DLD1 (cell line): Measurements from ENCODE around the gene MRGPRG.
"Not testable (repeated sequence)": the region's sequence is repeated elsewhere in the genome, so short reads cannot be mapped to it uniquely, and the experiment has no call there.

Experiments
- in situ Hi-C: cut with HindIII; loops from 2 replicates; pipeline ENCODE4 v1.10.0; 2017; ENCODE audit warnings: low sequenced_read_pairs

The MRGPRG gene

DNA sequence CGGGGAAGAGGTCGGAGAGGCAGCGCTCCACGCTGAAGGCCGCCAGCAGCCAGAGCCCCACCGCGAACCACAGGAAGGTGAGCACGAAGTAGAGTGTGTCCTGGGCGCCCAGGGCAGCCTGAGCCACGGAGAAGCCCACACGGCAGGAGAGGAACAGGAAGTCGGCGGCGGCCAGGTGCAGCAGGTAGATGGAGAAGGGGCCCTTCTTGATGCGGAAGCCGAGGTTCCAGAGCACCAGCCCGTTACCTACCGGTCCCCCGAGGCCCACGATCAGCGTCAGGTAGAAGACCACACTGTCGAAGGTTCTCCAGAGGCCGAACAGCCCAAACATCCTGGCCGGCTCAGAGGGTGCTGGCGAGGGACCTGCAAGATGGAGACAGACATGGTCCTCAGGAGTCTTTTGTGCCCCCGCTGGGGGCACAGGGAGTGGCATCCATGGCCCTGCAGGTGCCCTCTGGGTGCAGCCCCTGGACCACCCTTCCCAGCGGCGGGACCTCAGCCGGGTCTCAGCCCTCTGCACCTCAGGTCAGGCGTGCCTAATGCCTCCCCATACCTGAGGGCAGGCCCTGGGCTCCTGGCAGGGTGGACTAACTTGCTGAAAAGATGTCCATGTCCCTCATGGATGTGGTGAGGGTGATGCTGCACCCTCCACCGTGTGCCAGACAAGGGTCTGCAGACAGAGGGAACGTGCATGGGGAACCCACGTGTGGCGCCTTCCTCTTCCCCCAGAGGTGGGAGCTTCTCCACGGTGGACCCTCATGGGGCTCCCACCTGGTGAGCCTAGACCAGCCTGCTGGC is at the start of gene MRGPRG:
MRGPRG (minus strand) TSS at position 331 of the 798 bp plus-strand sequence; CDS start at position 331, 0 bp downstream.
- in situ Hi-C loops, result no loop called here

DNA sequence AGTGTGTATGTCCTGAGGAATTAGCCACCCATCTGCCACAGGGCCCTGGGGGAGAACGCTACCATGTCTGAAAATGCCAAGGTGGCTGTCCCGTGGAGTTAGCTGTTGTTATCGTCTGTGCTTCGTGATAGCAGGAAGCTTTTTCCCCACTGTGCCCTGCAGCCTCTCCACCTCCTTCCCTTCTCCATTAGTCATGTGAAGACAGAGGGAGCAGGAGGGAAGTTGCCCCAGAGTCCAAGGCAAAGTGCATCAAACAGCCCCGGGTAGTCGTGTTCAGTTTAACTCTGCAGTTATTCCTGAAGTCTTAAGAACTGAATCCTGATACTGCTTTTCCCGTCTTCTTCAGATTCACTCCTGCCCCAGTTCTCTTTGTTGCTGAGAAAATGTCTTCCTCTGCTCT is 43.9 kb upstream of the MRGPRG start:
- in situ Hi-C loops, result not testable (repeated sequence)

DNA sequence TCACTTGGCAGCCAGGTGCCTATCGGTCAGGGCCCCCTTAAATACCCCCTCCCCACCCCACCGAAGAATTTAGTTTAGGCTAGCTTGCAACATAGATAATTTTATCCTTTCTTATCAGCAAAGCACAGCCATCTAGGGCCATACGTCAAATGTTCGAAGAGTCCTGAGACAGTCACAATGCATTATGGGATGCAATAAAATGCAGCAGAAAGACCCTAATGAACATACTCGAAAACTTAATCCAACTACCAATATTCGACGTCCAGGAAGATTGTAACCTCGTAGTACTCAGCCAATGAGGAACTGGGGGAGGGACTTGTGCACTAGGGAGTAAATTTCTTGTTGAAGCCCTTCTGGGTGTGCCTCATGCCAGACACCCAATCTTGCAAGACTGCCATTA is 43.2 kb upstream of the MRGPRG start:
- in situ Hi-C loops, result not testable (repeated sequence)

GRCh38 chr11:3257509-3257908 is 38.9 kb upstream of the MRGPRG start:
- in situ Hi-C loops, result not testable (repeated sequence)

- in situ Hi-C loops, result not testable (repeated sequence)
Observed at GRCh38 chr11:3255241-3255640, 36.6 kb upstream of the MRGPRG start.

DNA sequence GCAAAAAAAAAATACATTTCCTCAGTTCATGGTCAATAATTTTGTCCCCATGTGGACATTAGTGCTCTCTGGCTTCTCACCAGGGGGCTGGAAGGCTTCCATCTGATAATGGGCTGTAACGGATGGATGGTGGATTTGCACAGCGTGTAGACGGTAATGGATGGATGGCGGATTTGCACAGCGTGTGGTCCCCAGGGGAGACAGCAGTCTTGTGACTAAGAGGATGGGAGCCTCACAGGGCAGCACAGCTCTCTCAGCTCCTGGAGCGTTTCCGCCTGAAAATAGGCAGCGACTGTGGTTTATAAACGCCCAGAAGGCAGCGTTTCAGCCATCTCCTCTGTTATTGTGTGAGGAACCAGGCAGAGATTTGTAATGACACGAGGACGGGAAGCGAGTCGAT is 36.2 kb upstream of the MRGPRG start:
- in situ Hi-C loops, result not testable (repeated sequence)

DNA sequence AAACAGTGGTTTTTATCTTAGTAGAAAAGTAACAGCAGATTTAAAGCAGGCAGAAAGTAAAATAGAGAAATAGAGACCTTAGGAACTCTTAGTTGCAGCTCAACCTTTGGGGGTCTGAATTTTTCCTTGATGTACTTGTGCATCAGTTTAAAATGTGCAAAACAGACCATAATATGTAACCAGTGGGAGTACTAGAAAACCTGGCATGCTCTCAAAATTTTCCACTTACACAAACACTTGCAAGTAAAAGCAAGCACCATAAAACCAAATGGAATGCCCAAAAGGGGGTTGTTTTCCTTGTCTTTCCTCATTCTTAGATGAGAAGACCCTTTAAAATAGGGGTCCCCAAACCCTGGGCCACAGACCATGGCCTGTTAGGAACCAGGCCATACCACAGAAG is 26.5 kb upstream of the MRGPRG start:
- in situ Hi-C loops, result no loop called here

DNA sequence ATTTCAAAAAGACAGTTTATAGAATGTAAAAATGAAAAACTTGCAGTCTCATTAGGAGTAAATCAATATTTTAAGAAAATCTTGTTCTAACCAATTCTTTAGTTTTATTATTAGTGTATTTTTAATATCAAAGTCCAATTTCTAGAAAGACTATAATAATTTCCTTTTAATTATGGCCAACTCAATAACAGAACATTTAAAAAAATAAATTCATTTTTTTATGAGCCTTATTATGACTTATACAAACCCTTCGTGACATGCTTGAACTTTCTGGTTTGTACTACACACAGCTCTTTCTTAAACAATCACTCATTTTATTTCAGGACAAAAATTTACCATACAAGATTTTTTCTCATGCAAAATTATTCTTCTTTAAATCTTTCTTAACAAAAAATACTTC is 25.3 kb upstream of the MRGPRG start:
- in situ Hi-C loops, result no loop called here

- in situ Hi-C loops, result no loop called here
Observed at GRCh38 chr11:3237119-3237518, 18.5 kb upstream of the MRGPRG start.

DNA sequence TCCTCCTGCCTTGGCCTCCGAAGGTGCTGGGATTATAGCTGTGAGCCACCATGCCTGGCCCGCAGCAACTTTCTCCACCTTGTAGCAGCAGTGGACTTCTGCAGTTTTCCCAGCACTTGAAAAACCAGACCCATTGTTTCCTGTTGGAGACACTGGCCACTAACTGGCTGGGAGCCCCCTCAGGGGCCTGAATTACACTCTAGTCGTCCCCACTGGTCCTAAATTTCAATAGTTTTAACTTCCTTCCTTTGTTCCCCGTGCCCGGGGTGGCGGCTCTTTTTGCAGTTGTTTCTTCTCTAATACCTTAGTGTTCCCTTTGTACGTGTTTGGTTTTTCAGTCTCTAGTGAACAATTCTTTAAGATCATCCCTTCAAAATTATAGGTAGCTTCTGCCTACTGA is 16.2 kb upstream of the MRGPRG start:
- in situ Hi-C loops, result no loop called here

DNA sequence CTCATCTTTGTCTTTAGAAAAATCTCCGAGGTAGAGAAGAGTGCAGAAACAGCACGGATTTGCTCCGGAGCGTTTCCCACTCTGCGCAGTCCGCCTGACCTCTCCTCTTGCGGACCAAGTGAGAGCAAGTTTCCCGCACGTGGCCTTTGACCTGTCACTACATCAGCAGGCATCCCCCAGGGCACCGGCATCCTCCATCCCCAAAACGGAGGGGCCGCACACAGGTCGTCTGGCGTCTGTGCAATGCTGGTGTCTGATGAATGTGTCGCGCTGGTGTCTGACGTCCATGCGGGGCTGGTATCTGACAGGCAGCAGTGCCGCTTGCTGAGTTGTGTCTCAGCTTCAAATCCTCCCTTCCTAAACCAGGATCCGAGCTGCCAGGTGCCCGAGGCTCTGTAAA is 14.3 kb upstream of the MRGPRG start:
- in situ Hi-C loops, result no loop called here

DNA sequence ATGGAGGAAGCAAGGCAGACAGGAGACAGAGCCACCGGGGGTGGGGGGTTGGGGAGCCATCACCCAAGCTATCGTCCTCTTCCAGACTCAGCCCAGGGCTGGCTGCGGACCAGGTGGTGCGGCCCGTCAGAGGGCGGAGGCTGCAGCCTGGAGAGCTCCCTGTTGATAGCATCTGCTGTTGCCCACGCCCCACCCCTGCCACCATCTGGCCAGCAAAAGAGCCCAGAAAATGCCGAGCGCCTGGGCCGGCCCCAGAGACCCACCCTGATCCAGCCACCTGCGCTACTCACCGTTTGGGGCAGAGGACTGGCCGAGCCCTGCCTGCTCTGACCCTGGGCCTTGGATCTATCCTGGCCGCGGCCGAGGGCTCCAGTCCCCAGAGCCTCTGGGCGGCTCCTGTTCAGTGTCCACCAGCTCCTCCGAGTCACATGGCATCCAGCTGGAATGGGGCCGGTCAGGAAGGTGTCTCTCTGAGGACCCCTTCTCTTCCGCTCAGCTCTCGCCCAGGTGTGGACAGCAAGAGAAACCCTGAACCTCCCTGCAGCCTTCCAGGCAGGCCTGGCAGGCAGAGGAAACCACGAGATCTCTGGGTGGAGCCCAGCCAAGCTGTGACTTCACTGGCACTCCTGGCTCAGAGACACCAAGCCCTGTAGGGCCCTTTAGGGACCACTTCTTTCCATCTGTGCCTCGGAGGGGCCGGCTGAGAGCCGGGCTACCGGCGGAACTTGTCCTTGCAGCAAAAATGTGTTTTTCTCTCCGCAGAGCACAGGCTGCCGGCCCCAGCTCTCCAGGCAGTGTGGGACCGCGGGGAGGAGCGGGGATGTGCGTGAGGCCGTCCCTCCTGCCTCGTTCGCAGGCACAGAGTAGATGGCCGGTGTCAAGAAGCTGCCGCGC is 13.5 kb upstream of the MRGPRG start, which contains the start of gene MRGPRE:
MRGPRE (minus strand) TSS at position 567 of the 894 bp plus-strand sequence. CDS start 3,618 bp downstream, outside the sequence.
- in situ Hi-C loops, result no loop called here

DNA sequence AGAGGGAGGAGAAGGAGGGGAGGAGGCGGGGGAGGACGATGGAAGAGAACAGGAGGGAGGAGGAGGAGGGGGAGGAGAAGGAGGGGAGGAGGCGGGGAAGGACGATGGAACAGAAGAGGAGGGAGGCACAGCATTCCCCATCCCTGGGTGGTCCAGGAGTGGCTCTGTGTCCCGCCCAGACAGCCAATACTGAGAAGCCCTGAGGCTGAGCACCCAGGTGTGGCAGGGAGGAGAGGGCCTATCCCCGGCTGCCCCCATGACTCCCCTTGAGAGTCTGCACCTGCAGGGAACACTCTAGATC is 12.9 kb upstream of the MRGPRG start:
- in situ Hi-C loops, result no loop called here

DNA sequence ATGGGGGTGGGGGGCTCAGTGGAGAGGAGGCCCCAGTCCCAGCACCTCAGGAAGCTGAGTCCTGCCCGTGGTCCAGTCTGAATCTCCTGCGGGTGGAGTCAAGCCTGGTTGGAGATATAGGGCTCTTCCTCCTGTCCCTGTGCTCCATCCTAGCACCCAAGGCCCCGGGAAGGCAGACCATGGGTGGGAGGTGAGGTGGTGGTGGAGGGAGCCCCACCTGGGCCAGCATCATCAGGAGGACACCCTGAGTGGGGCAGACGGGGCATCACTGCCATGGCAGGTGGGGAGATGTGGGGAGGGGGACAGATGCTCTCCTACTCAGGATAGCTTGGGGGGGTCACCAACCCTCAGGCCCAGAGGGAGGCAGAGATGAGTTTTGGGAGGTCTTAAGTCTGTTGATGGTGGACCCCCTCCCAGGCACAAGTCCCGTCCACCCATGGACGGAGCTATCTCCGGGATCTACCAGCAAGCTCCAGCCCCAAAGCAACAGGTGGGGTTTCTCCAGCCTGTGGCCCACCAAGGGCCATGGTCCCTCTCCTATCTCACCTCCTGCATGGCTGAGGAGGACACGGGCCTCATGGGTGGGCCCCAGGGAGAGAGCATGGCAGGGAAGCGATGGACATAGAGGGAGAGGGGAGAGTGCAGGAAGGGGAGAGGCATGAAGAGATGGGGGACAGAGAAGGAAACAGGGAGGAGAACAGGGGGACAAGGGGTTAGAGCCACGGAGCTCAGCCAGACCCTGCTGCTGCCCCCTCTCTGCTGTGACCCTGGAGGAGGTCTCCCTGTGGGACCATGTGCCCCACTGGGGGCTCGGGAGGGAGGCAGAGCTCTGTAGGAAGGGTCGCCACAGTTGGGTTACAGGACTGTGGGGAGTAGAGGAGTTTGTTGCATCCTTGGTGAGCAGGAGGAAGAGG is 12.3 kb upstream of the MRGPRG start:
- in situ Hi-C loops, result no loop called here

- in situ Hi-C loops, result no loop called here
Observed at GRCh38 chr11:3229673-3230630, 11.3 kb upstream of the MRGPRG start.

DNA sequence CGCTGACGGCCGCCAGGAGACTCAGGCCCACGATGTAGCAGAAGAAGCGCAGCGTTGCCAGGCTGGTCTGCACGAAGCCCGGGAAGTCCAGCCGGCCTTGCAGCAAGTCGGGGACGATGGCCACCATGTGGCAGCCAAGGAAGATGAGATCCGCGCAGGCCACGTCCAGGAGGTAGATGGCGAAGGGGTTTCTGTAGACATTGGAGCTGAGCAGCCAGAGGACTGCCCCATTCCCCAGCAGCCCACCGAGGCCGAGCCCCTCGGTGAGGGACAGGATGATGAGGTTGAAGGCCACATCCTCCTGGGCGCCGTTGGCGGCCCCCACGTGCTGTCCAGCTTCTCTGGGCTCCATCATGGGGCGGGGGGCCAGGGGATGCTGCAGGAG is 9.8 kb upstream of the MRGPRG start:
- in situ Hi-C loops, result no loop called here

- in situ Hi-C loops, result no loop called here
Observed at GRCh38 chr11:3227568-3228444, 9.2 kb upstream of the MRGPRG start.

DNA sequence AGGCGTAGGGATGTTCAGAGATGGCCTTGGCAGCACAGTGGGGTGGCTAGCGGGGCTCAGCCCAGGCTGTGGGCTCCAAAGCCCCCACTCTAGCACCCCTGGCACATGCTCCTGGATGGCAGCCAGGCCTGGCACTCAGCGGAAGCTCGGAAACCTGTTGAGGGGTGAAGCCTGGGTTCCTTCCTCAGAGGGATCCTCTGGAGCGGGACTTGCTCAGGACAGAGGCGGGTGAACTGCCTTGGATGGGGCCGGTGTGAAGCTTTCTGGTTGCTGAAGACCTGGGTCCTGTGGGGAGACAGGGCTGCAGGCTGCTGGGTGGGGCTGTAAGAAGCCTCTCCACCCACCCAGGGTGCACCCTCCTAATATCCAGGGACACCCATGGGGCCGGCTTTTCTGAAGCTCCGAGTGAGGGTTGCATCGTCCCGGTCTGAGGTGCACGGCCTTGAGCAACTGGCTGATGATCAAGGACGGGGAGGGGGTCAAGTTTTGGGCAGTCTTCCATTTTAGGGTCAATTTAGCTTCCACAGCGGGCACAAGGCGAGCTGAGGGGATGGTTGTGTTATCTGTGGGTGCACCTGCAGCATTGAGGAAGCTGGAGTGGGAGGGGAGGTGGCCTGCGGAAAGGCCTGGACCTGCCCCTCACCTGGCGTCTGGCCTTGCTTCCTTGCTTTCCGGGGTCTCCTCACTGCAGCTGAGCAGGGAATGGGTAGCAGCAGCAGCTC is 8.4 kb upstream of the MRGPRG start:
- in situ Hi-C loops, result no loop called here
